Esophagus muscularis mucosa (tissue), 4 donors: ENCODE data around the gene RPS21. TPM values are rescaled to one million over a fixed set of nuclear protein-coding genes. Genes with fewer than 3 reads are reported as not detected.

ENCODE experiments used
- DNase-seq: peaks from one replicate; pipeline ENCODE4 v3.0.0-alpha.2; 2017; ENCODE audit errors: extremely low spot score
- H3K27ac ChIP-seq, 4 donors: fragments of 200-600 bp; sonication (generic); replicated peaks in 1 of 4; 1 replicate in 3 of 4; 2 replicates in 1 of 4; pipeline ENCODE4 v1.5.1; 2016 to 2019; ENCODE audit warnings: mild to moderate bottlenecking in 1 of 4
- H3K27me3 ChIP-seq, 4 donors: fragments of 200-600 bp; sonication (generic); one replicate each; pipeline versions ENCODE4 v1.5.1 to v1.6.0; 2016 to 2019
- H3K36me3 ChIP-seq, 4 donors: fragments of 200-600 bp; sonication (generic); one replicate each; pipeline ENCODE4 v1.5.1; 2016 to 2019
- H3K4me1 ChIP-seq, 4 donors: fragments of 200-600 bp; sonication (generic); one replicate each; pipeline ENCODE4 v1.5.1; 2016 to 2019
- H3K4me3 ChIP-seq, 4 donors: fragments of 200-600 bp; sonication (generic); 1 replicate in 2 of 4; 2 replicates in 2 of 4; pipeline ENCODE4 v1.5.1; 2016 to 2019; ENCODE audit warnings: mild to moderate bottlenecking in 4 of 4, moderate library complexity in 1 of 4
- H3K9me3 ChIP-seq, 4 donors: fragments of 200-600 bp; sonication (generic); 1 replicate in 3 of 4; 2 replicates in 1 of 4; pipeline ENCODE4 v1.5.1; 2016 to 2019
- CTCF ChIP-seq, 3 experiments: fragments of 200-600 bp in 2 of 3; fragments of 450-650 bp in 1 of 3; sonication (generic) in 2 of 3; IDR thresholded peaks; one replicate each; pipeline ENCODE4 v1.5.1; 2017 to 2019; ENCODE audit warnings: antibody characterized with exemption in 3 of 3, mild to moderate bottlenecking in 2 of 3, moderate library complexity in 1 of 3
- EP300 ChIP-seq: sonication (generic); formaldehyde crosslinking; IDR thresholded peaks from one replicate; pipeline ENCODE4 v1.6.1; 2017; ENCODE audit warnings: antibody characterized with exemption
- POLR2A ChIP-seq: fragments of 450-650 bp; IDR thresholded peaks from one replicate; pipeline ENCODE4 v1.6.1; 2017; ENCODE audit warnings: antibody characterized with exemption, moderate library complexity, mild to moderate bottlenecking, low read depth
- POLR2AphosphoS5 ChIP-seq, 2 donors: sonication (generic); formaldehyde crosslinking; IDR thresholded peaks; one replicate each; pipeline ENCODE4 v1.6.1; 2017; ENCODE audit warnings: antibody characterized with exemption in 2 of 2
- WGBS: methylation state at CpG from one replicate; pipeline ENCODE4 v1.1.5; 2018; 5-methylcytosine and 5-hydroxymethylcytosine counted together
- intact Hi-C: fragments of 100-400 bp; cut with DNase I; formaldehyde crosslinking; loops from one replicate; pipeline ENCODE4 v1.15.1; 2023
- total RNA-seq, 4 donors: library from RNA; depleted of rRNA; stranded (reverse); fragments of >200 nt; gene quantifications; one replicate each; pipeline versions ENCODE4 v1.1.0 to v1.2.1, GENCODE V29; 2016

The RPS21 gene
- total RNA-seq, 4 donors from 2014 or later, result 581 to 2,787 (median 1,391) TPM

DNA sequence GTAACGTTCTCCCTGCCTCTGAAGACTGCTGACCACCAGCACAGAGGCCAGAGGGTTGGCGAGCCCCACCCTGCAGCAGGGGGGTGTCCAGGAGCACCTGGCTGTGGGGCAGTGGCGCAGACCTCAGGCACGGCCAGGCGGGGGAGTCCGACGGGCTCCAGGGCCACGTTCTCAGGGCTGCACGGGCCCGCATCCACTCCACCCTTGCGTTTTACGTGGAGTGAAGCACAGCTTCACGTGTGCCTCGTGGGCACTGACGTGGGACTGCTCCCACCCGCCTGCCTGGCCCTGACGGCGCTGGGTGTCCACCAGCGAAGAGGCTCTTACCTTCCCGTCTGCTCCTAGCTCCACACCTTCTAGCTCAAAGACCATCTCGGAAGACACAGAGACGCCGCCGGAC, 6.9 kb downstream of the RPS21 start:
- Histone ChIP-seq H3K4me1 (peaks cover 0 to 4% (median 0%) of the 10 kb centered on the region in 4 donors), H3K36me3 (peaks cover 3 to 82% (median 75%) of the 10 kb centered on the region in 4 donors), H3K27ac (no peak overlapping the region), H3K9me3 (no peaks in the 10 kb centered on the region), H3K27me3 (no peaks in the 10 kb centered on the region), H3K4me3 (no peak overlapping the region)
- intact Hi-C loops, result no loop called here
- DNase-seq, result no peak
- TF ChIP-seq EP300 (no peak), CTCF (IDR thresholded peaks at IDR 0.05) (no peak), POLR2AphosphoS5 (IDR thresholded peaks at IDR 0.05) (no peak), POLR2A (no peak)
- 91% methylated on average over 11 of the region's 24 CpGs for WGBS

- Histone ChIP-seq H3K4me3 (no peak overlapping the region), H3K27me3 (no peaks in the 10 kb centered on the region), H3K9me3 (no peaks in the 10 kb centered on the region), H3K27ac (no peak overlapping the region), H3K4me1 (no peaks in the 10 kb centered on the region), H3K36me3 (peaks cover 3 to 75% (median 68%) of the 10 kb centered on the region in 4 donors)
- intact Hi-C loops, result no loop called here
- TF ChIP-seq CTCF (IDR thresholded peaks at IDR 0.05) (no peak), POLR2A (no peak), POLR2AphosphoS5 (IDR thresholded peaks at IDR 0.05) (no peak), EP300 (no peak)
- 96% methylated on average over 25 of the region's 44 CpGs for WGBS
- DNase-seq, result no peak
Measured at GRCh38 chr20:62394248-62395245, 7.6 kb downstream of the RPS21 start.

GRCh38 chr20:62395311-62396242, 8.7 kb downstream of the RPS21 start:
- no peak for DNase-seq
- Histone ChIP-seq H3K9me3 (no peaks in the 10 kb centered on the region), H3K27me3 (no peaks in the 10 kb centered on the region), H3K4me1 (no peaks in the 10 kb centered on the region), H3K36me3 (peaks cover 3 to 71% (median 61%) of the 10 kb centered on the region in 4 donors), H3K4me3 (no peak overlapping the region), H3K27ac (no peak overlapping the region)
- no peak for TF ChIP-seq POLR2A
- no peak for TF ChIP-seq POLR2AphosphoS5 (IDR thresholded peaks at IDR 0.05)
- no peak for TF ChIP-seq CTCF (IDR thresholded peaks at IDR 0.05)
- intact Hi-C loops, result no loop called here
- WGBS, result 88% methylated on average over 22 of the region's 27 CpGs

- no peak for DNase-seq
- 90% methylated on average over 18 of the region's 35 CpGs for WGBS
- no peak overlapping the region for H3K4me3 ChIP-seq
- H3K9me3 ChIP-seq, result no peaks in the 10 kb centered on the region
- H3K36me3 ChIP-seq, result peaks cover 3 to 66% (median 53%) of the 10 kb centered on the region in 4 donors
- H3K4me1 ChIP-seq, result no peaks in the 10 kb centered on the region
- no peak overlapping the region for H3K27ac ChIP-seq
- no peaks in the 10 kb centered on the region for H3K27me3 ChIP-seq
- intact Hi-C loops, result no loop called here
- TF ChIP-seq POLR2AphosphoS5 (IDR thresholded peaks at IDR 0.05), result no peak
Measured at GRCh38 chr20:62396367-62397239, 9.7 kb downstream of the RPS21 start.
